Measurements from ENCODE around the gene GLIPR1. TPM values are rescaled to one million over a fixed set of nuclear protein-coding genes. Genes with fewer than 3 reads are reported as not detected.

GLIPR1 gene
- total and polyA plus RNA-seq, 10 of the 15 experiments (the other 5 are each of a cell fraction or from before 2014, with no cell fraction given): 18.2 to 62.6 (median 32.2) TPM

DNA sequence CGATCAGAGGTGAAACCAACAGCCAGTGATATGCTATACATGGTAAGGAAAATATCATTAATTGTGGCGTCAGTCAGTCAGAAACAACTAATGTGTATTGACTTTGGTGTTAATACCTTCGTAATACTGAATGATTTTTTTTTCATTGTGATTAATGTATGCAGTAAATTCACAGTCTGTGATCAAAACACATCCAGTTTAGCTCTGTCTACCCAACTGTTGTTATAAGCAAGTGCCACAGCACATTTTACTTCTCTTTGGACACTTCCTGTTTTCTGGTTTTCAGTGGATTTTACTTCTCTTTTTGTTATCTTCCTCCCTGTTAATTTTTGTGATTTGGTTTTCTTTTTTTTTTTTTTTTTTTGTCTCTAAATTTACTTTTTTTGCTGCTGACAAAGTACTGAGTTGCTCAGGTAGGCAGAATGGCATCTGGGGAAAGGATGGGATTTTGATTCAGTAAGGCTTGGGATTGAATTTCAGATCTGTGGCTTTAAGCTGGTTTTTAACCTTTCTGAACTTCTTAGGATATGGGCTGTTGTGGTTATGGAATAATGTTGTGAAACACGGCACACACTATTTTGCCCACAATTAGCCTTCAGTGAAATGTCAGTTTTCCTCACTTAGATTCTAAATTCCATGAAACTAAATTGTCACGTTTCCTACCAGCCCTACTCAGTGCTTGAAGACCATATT lies 604 bp downstream of the GLIPR1 start (continued):
- TF ChIP-seq, protein P1, sequence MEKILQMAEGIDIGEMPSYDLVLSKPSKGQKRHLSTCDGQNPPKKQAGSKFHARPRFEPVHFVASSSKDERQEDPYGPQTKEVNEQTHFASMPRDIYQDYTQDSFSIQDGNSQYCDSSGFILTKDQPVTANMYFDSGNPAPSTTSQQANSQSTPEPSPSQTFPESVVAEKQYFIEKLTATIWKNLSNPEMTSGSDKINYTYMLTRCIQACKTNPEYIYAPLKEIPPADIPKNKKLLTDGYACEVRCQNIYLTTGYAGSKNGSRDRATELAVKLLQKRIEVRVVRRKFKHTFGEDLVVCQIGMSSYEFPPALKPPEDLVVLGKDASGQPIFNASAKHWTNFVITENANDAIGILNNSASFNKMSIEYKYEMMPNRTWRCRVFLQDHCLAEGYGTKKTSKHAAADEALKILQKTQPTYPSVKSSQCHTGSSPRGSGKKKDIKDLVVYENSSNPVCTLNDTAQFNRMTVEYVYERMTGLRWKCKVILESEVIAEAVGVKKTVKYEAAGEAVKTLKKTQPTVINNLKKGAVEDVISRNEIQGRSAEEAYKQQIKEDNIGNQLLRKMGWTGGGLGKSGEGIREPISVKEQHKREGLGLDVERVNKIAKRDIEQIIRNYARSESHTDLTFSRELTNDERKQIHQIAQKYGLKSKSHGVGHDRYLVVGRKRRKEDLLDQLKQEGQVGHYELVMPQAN (conservative IDR thresholded peaks at IDR 0.05): 0 out of 2 replicates have a peak, but pooled peaks have one; percentile 7
- TF ChIP-seq CBX5 (IDR thresholded peaks at IDR 0.05; ENCODE audit: low read depth) (0 out of 2 replicates have a peak, but pooled peaks have one; percentile 0), NBN (IDR thresholded peaks at IDR 0.05) (peak; percentile 62), SPI1 (IDR thresholded peaks at IDR 0.05; ENCODE audit: borderline replicate concordance, insufficient read depth, low read depth, low read length) (peak; percentile 91), FOXM1 (IDR thresholded peaks at IDR 0.05; ENCODE audit: low read depth, low read length) (0 out of 2 replicates have a peak, but pooled peaks have one; percentile 7), BACH1 (IDR thresholded peaks at IDR 0.05; ENCODE audit: borderline replicate concordance) (no peak), HDGF (IDR thresholded peaks at IDR 0.05) (no peak)

GRCh38 chr12:75481774-75482173 lies 1.2 kb downstream of the GLIPR1 start:
- peak overlapping the region; percentile 57 for H2AFZ ChIP-seq (ENCODE audit: control insufficient read depth, low read depth, low read length)
- no peaks in the 10 kb centered on the region for H3K27me3 ChIP-seq (replicated peaks in 1 of 2; ENCODE audit: control insufficient read depth in 2 of 2, insufficient read depth in 2 of 2, low read length in 1 of 2)
- peaks cover 28% of the 10 kb centered on the region for H3K4me1 ChIP-seq (ENCODE audit: control insufficient read depth, insufficient read depth, low read length)
- ChIA-PET RAD21 (ENCODE audit: unreplicated experiment) (interaction anchor here (1.0 to 7.3 kb wide), 5 partner anchors 8 to 551 kb away, joined by 3 to 63 read pairs (median 12); partner anchors contain the start of genes GLIPR1L2 and PHLDA1), POLR2A (interaction anchor here (0.7 kb wide), 1 partner anchor 1579 kb away, joined by 3 read pairs; no protein-coding TSS in a partner anchor), CTCF (interaction anchor here (4.9 to 11.0 kb wide), 6 partner anchors 18 to 550 kb away, joined by 25 to 235 read pairs (median 72); partner anchors contain the start of genes CAPS2, GLIPR1L1, GLIPR1L2 and KRR1), SMC1A (ENCODE audit: uncharacterized antibody, unreplicated experiment) (interaction anchor here (0.6 to 8.4 kb wide), 9 partner anchors 17 to 600 kb away, joined by 3 to 151 read pairs (median 20); partner anchors contain the start of genes CAPS2, GLIPR1L1 and GLIPR1L2)
- in situ Hi-C loops (cut with MboI) (loop anchor here (25.0 kb wide), 1 partner anchor 794 kb away; no protein-coding TSS in a partner anchor), intact Hi-C loops (cut with micrococcal nuclease; ENCODE audit: unreplicated experiment) (loop anchor here (1.0 to 2.0 kb wide), 2 partner anchors 90 to 147 kb away; partner anchors contain the start of genes GLIPR1L1 and GLIPR1L2)
- no peak for DNase-seq (ENCODE audit: low read depth, low spot score)
- H3K79me2 ChIP-seq (ENCODE audit: control insufficient read depth, insufficient read depth, low read length): peaks cover 22% of the 10 kb centered on the region
- no peaks in the 10 kb centered on the region for H4K20me1 ChIP-seq (ENCODE audit: control insufficient read depth, insufficient read depth)
- H3K36me3 ChIP-seq (ENCODE audit: control insufficient read depth in 2 of 2, insufficient read depth in 2 of 2, low read length in 1 of 2): no peaks in the 10 kb centered on the region
- H3K4me3 ChIP-seq: peak overlapping the region; percentile 83
- no peaks in the 10 kb centered on the region for H3K9me3 ChIP-seq (replicated peaks; ENCODE audit: control insufficient read depth, insufficient read depth, low read length)
- no TSS peak for BruUV-seq (replicated peaks)
- peak overlapping the region; percentile 64 for H3K4me2 ChIP-seq (ENCODE audit: control insufficient read depth, insufficient read depth)
- peak; percentile 6 for ATAC-seq
- TF ChIP-seq ZNF24 (IDR thresholded peaks at IDR 0.05) (no peak), CREB1 (IDR thresholded peaks at IDR 0.05; ENCODE audit: low read depth) (peak; percentile 84), POU2F2 (IDR thresholded peaks at IDR 0.05; ENCODE audit: borderline replicate concordance, low read depth, low read length) (peak; percentile 24; the same call in 1 of the 3 replicates), MYB (IDR thresholded peaks at IDR 0.05; ENCODE audit: borderline replicate concordance, low read depth, low read length) (no peak), YY1 (IDR thresholded peaks at IDR 0.05; ENCODE audit: low read depth, low read length) (0 out of 2 replicates have a peak, but pooled peaks have one; percentile 42), CREM (IDR thresholded peaks at IDR 0.05; ENCODE audit: low read depth) (peak; percentile 60; the same call in 1 of the 2 replicates), JUNB (IDR thresholded peaks at IDR 0.05) (no peak)
- H3K9ac ChIP-seq (ENCODE audit: control insufficient read depth, insufficient read depth, low read length): peak overlapping the region; percentile 79
- 28% methylated on average over 4 of the region's 4 CpGs for WGBS (ENCODE audit: insufficient coverage, insufficient replicate concordance, low lambda C conversion rate, missing lambda C conversion rate)
- H3K27ac ChIP-seq (ENCODE audit: control insufficient read depth, insufficient read depth): peak overlapping the region; percentile 88
- no peak for FAIRE-seq

Data from GM12878 (cell line).